SU-DHL-6 (cell line): ENCODE results near the gene ZDHHC11.

Source experiments
- H2AFZ ChIP-seq: fragments of 200-600 bp; sonication (generic); 2 replicates; pipeline ENCODE4 v1.6.1; 2014; ENCODE audit warnings: low read depth, mild to moderate bottlenecking, moderate library complexity, mixed read lengths, antibody characterized with exemption, low read length; ENCODE audit not compliant: severe bottlenecking
- H3F3A ChIP-seq: fragments of 200-600 bp; shearing (Covaris generic); 2 replicates; pipeline ENCODE4 v1.6.0; 2016; ENCODE audit warnings: antibody characterized with exemption, mild to moderate bottlenecking; ENCODE audit not compliant: insufficient read depth
- H3K27ac ChIP-seq: fragments of 200-600 bp; sonication (generic); 2 replicates; pipeline ENCODE4 v1.5.1; 2016; ENCODE audit warnings: low read depth, mild to moderate bottlenecking, low read length, moderate library complexity, mixed read lengths
- H3K27me3 ChIP-seq: fragments of 200-600 bp; sonication (generic), shearing (Covaris generic); 2 replicates; pipeline ENCODE4 v1.6.0; 2014; ENCODE audit warnings: mild to moderate bottlenecking, low read length
- H3K36me3 ChIP-seq: fragments of 200-600 bp; sonication (generic); 2 replicates; pipeline ENCODE4 v1.6.1; 2014; ENCODE audit warnings: mild to moderate bottlenecking, low read length, mixed read lengths
- H3K4me2 ChIP-seq: fragments of 300-600, 200-600 bp; shearing (Covaris generic), sonication (generic); 2 replicates; pipeline ENCODE4 v1.6.0; 2014; ENCODE audit warnings: low read length, low read depth, mild to moderate bottlenecking; ENCODE audit not compliant: poor library complexity, severe bottlenecking
- H3K4me3 ChIP-seq: fragments of 200-600 bp; sonication (generic); 2 replicates; pipeline ENCODE4 v1.5.1; 2014; ENCODE audit warnings: antibody characterized with exemption, low read length, mild to moderate bottlenecking, mixed read lengths; ENCODE audit not compliant: insufficient read depth, poor library complexity, severe bottlenecking
- H3K79me2 ChIP-seq: fragments of 200-600 bp; sonication (generic); 2 replicates; pipeline ENCODE4 v1.6.1; 2014; ENCODE audit warnings: mild to moderate bottlenecking, low read length, moderate library complexity; ENCODE audit not compliant: insufficient read depth
- H3K9ac ChIP-seq: fragments of 200-600 bp; sonication (generic); 2 replicates; pipeline ENCODE4 v1.7.0; 2014; ENCODE audit warnings: mild to moderate bottlenecking, low read length
- H3K9me2 ChIP-seq: fragments of 200-600 bp; sonication (generic); replicated peaks from 2 replicates; pipeline ENCODE4 v1.6.1; 2014; ENCODE audit warnings: low read length; ENCODE audit not compliant: insufficient read depth
- H3K9me3 ChIP-seq: fragments of 200-600 bp; sonication (generic); 2 replicates; pipeline ENCODE4 v1.6.1; 2014; ENCODE audit warnings: low read length, mixed read lengths; ENCODE audit not compliant: insufficient read depth
- H4K20me1 ChIP-seq: fragments of 200-600 bp; sonication (generic); 2 replicates; pipeline ENCODE4 v1.6.1; 2014; ENCODE audit warnings: low read depth, mild to moderate bottlenecking, antibody characterized with exemption, low read length, moderate library complexity, mixed read lengths
- CTCF ChIP-seq: fragments of 200-600 bp; sonication (generic); IDR thresholded peaks from one replicate; pipeline ENCODE4 v1.5.1; 2017; ENCODE audit warnings: antibody characterized with exemption, mild to moderate bottlenecking, low read length, moderate library complexity; ENCODE audit not compliant: insufficient read depth, poor library complexity, severe bottlenecking
- EZH2phosphoT487 ChIP-seq: fragments of 200-600 bp; sonication (generic), shearing (Covaris generic); conservative IDR thresholded peaks from 2 replicates; pipeline ENCODE4 v1.6.1; 2018; ENCODE audit warnings: mild to moderate bottlenecking, antibody characterized with exemption, low read length, moderate library complexity, mixed read lengths

The ZDHHC11 gene

GRCh38 chr5:858726-859125, 7.9 kb upstream of the ZDHHC11 start:
- H3K27ac ChIP-seq: no peak overlapping the region
- H3K9me2 ChIP-seq: no peaks in the 10 kb centered on the region
- no peak overlapping the region for H3K9ac ChIP-seq
- TF ChIP-seq CTCF: no peak
- TF ChIP-seq EZH2phosphoT487: no peak
- H3K4me3 ChIP-seq: no peak overlapping the region
- no peaks in the 10 kb centered on the region for H3K9me3 ChIP-seq
- H3K79me2 ChIP-seq: no peaks in the 10 kb centered on the region
- no peaks in the 10 kb centered on the region for H4K20me1 ChIP-seq
- no peaks in the 10 kb centered on the region for H3K36me3 ChIP-seq
- H3F3A ChIP-seq: 0 out of 2 replicates have a peak, but pooled peaks cover 2% of the 10 kb centered on the region
- H2AFZ ChIP-seq: no peak overlapping the region
- no peaks in the 10 kb centered on the region for H3K27me3 ChIP-seq
- H3K4me2 ChIP-seq: no peak overlapping the region

- no peak overlapping the region for H3K27ac ChIP-seq
- H2AFZ ChIP-seq: no peak overlapping the region
- H4K20me1 ChIP-seq: no peaks in the 10 kb centered on the region
- H3K79me2 ChIP-seq: no peaks in the 10 kb centered on the region
- H3K4me3 ChIP-seq: no peak overlapping the region
- no peaks in the 10 kb centered on the region for H3K9me2 ChIP-seq
- TF ChIP-seq CTCF: no peak
- no peak for TF ChIP-seq EZH2phosphoT487
- H3K27me3 ChIP-seq: no peaks in the 10 kb centered on the region
- H3K4me2 ChIP-seq: no peak overlapping the region
- H3K9me3 ChIP-seq: no peaks in the 10 kb centered on the region
- H3K36me3 ChIP-seq: no peaks in the 10 kb centered on the region
- H3F3A ChIP-seq: 0 out of 2 replicates have a peak, but pooled peaks cover 2% of the 10 kb centered on the region
- no peak overlapping the region for H3K9ac ChIP-seq
These were observed 6.0 kb upstream of the ZDHHC11 start for GRCh38 chr5:856531-857425.

- Histone ChIP-seq H2AFZ (no peak overlapping the region), H3K9ac (no peak overlapping the region), H3K9me2 (no peaks in the 10 kb centered on the region), H3F3A (0 out of 2 replicates have a peak, but pooled peaks cover 2% of the 10 kb centered on the region), H3K36me3 (no peaks in the 10 kb centered on the region), H3K4me3 (no peak overlapping the region), H3K4me2 (no peak overlapping the region), H3K27ac (no peak overlapping the region), H3K9me3 (no peaks in the 10 kb centered on the region), H4K20me1 (no peaks in the 10 kb centered on the region), H3K79me2 (no peaks in the 10 kb centered on the region), H3K27me3 (no peaks in the 10 kb centered on the region)
- no peak for TF ChIP-seq EZH2phosphoT487
- TF ChIP-seq CTCF: no peak
These were observed 5.2 kb upstream of the ZDHHC11 start for GRCh38 chr5:855771-856530.
